Activated CD8-positive, alpha-beta memory T cell treated with anti-CD3 and anti-CD28 coated beads, Interleukin-2, amount 50 U/mL, for 4 hours (primary cell): ENCODE data around the gene ENAH.
"Not testable (repeated sequence)": the region's sequence is repeated elsewhere in the genome, so short reads cannot be mapped to it uniquely, and the experiment has no call there.

Experiments
- DNase-seq: peaks from one replicate; pipeline ENCODE4 v3.0.0-alpha.2; 2020

Gene ENAH

DNA sequence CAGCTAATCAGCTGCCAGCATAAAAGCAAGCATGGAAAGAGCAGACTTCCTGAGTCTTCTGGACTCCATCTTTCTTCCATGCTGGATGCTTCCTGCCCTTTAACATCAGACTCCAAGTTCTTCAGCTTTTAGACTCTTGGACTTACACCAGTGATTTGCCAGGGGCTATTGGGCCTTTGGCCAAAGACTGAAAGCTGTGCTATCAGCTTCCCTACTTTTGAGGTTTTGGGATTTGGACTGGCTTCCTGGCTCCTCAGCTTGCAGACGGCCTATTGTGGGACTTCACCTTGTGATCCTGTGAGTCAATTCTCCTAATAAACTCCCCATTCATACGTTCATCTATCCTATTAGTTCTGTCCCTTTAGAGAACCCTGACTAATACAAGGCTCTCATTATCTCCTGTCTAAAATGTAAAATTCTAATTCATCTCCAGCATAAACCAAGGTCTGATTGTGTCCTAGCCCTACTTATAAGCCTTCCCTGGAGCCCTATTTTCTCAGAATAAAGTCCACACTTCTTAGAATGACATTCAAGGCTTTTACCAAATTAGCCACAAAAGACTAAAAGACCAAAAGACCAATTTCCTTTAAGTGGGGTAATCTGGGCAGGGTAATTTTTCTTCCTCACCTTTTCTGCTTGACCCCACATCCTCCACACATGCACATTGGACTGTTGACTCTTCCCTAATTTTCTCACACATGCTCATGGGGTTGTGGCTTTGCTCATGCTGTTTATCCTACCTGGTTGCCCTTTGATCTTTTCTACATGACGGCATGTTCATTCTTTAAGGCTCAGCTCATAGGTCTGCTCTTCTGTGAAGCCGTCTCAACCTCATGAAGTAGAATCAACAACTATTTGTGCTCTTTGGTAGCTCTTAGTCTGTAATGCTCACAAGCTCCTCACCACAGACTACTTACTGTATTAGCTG is 18.1 kb upstream of the ENAH start:
- no peak for DNase-seq

DNA sequence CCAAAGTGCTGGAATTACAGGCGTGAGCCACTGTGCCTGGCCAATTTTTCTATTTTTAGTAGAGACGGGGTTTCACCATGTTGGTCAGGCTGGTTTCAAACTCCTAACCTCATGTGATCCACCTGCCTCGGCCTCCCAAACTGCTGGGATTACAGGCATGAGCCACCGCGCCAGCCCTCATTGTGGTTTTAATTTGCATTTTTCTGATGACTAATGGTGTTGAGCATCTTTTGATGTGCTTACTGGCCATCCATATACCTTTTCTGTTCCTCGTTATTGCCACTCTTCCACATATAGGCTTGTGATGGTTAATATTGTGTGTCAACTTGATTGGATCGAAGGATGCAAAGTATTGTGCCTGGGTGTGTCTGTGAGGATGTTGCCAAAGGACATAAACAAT is 17.4 kb upstream of the ENAH start:
- no peak for DNase-seq

DNA sequence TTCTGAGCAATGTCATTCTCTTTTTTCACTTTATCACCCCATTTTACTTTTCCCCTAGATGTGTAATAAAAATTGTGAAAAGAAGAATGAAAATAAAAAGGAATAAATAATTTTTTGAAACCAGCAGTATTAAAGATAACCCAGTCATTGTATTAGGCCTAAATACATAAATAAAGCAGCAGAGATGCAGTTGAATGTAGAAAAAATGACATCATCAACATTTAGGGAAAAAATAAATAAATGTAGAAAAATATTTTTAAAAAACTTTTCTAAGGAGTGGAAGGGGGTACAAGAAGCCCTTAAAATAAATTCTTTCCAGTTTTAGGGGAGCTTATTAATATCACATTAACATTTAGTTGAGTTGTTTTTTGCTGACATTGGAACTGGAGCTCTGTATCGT is 15.3 kb upstream of the ENAH start:
- DNase-seq: no peak

DNA sequence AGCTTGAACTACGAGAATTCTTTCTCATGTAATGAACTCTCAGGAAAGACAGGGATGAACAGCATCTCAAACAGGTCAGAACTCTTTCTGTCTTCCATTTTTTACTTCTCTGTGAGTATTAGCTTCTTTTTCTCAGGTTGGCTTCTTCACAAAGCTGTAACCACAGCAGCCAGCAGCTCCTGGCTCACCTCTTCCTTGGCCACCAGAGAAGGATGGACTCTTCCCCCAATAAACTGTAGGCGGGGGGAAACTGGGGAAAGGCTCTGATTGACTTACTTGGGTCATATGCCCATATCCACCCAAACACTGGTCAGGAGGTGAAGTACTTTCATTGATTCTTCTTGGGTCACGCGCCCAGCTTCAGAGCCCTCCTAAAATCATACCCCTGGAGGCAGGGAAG is 14.4 kb upstream of the ENAH start:
- DNase-seq: no peak

DNA sequence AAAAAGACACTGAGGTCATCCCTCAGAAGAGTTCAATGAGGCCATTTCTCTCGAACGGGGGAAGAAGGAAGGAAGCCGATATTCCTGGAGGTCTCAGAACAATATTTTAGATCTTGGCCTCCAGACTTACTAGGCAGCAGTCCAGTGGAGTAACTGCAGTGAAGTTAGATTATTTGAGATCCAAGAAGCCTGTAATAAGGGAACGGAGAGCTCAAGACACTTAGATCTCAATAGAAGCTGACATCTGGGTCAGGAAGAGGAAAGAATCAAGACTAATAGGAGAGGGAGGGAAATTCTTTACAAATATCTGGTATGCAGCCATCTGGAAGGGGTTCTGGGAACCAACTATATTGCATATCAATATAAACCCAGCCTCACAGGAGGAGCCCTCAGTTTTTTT is 13.6 kb upstream of the ENAH start:
- no peak for DNase-seq

DNA sequence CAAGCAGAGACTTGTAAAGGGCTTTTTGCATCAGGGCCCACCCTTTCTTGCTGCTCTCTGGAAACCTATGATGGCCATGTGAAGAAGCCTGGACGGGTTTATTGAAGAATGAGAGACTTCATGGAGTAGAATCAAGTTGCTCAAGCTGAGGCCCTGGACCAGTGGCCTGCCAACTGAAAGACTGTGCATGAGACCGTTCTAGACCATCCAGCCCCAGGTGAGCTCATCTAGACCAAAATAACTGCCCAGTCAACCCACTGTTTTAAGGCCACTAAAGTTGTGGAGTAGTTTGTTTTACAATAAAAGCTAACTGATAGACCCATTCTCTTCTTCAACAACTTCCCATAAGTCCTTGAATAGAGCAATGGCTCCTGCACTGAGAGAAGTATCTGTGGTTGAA is 11.8 kb upstream of the ENAH start:
- no peak for DNase-seq

DNA sequence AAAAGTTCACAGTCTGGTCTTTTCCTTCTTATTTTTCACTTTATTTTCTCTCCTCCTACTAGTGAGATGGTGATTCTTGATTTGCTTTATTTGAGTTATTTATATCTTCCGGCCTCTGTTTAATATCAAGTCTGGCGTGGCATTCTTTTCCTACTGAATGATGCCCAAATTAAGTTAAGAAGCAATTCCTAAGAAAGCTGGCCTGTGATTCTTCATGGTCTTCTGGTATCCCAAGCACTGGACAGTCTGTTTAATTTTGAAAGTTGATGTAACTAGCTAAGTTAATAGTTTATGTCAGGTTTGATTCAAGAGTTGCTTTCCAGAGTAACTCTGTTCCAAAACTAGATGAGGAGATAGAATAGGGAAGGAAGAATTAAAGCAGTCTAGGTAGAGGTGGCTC is 9.2 kb upstream of the ENAH start:
- DNase-seq: no peak

DNA sequence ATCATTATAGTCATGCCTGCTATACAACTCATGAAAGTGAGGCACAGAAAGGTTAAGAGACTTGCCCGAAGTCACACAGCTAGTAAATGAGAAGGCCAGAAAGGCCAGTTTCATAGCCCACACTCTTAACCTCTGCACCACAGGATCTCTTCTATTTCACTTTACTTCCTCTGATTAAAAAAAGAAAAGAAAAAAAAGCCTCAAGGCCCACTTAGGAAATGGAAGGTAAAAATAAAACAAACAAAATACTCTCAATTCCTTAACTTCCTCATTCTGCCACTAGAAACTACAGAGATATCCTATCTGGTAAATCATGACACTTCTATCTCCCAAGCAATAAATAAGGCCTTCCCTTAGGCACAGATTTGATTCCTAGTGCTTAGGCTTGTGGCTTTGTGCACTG is 7.6 kb upstream of the ENAH start:
- no peak for DNase-seq

DNA sequence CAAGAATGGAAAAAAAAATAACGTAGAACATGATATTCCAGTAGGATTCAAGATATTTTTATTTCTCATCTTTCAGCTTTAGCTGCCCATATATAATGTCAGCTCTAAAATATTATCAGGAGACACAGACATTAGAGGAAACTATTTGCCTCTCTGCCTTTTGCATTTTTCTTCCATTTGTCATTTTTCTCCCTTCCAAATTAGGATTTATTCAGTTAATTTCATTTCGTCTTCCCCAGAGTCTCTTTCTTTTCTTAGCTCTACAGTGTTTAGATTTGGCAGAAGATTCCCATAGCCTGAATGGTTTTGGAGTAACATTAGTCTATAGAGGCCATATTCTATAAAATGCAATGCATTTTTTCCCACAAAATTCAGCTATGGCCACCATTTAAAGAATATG is 5.1 kb upstream of the ENAH start:
- DNase-seq: no peak

DNA sequence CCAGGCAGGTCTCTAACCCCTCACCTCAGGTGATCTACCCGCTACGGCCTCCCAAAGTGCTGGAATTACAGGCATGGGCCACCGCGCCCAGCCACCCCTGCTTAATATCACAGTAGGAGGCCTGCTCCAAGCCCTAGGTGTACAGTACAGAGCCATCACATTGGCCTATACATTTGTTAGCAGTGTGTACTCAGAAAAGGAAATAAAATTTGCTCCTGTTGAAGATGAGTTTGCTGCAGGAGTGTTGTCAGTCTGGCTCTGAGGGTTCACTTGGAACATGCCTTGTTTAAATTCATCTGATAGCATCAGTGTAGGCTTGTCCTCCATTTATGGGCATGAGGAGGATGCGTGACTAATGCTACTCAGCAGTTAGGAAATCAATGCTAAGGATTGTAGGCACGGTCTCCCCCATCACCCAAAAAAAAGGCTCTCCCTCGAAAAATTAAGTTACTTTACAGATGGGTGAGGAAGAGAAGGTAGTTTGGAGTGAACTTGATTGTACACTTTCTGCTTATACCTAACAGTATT is 4.6 kb upstream of the ENAH start:
- DNase-seq: no peak

DNA sequence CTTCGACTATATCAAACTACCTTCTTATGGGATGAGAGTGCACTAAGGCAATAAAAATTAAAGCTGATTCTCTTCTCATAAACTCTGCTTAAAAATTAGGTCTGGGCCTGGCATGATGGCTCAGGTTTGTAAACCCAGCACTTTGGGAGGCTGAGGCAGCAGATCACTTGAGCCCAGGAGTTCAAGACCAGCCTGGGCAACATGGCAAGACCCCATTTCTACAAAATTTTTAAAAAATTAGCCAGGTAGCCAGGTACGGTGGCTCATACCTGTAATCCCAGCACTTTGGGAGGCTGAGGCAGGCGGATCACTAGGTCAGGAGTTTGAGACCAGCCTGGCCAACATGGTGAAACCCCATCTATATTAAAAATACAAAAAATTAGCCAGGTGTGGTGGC is 3.3 kb upstream of the ENAH start:
- not testable (repeated sequence) for DNase-seq

DNA sequence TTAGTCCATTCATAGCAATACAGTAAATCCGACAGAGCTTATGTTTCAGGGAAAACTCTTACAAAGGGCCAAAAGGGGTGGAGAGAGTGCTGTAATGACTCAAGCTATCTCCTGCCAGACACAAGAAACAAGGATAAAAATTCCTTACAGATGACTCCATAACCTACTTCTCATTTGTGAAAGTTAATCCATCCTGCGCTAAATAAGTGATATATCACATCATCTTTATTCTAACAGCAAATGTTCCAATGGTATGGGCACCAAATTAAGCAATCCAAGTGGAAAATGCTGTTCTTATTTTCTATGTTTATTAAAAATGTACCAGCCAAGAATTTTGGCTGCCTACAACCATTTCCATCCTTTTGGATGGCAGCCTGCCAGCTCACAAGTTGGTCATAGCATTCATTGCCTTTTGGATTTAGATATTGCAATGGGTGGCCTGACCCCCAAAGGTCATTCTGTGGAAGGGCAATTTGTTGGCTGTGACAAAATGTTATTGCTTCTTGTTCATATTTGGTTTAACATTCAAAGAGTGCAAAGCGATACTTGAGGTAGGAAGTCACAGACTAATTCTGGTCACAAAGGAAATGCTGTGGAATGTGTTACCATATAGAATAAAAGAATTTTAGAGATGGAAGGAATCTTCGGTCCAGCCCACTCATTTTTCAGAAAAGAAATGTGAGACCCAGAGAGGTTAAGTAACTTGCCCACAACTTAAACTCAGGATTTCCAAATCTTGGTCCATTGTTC is 2.8 kb upstream of the ENAH start:
- DNase-seq: no peak

DNA sequence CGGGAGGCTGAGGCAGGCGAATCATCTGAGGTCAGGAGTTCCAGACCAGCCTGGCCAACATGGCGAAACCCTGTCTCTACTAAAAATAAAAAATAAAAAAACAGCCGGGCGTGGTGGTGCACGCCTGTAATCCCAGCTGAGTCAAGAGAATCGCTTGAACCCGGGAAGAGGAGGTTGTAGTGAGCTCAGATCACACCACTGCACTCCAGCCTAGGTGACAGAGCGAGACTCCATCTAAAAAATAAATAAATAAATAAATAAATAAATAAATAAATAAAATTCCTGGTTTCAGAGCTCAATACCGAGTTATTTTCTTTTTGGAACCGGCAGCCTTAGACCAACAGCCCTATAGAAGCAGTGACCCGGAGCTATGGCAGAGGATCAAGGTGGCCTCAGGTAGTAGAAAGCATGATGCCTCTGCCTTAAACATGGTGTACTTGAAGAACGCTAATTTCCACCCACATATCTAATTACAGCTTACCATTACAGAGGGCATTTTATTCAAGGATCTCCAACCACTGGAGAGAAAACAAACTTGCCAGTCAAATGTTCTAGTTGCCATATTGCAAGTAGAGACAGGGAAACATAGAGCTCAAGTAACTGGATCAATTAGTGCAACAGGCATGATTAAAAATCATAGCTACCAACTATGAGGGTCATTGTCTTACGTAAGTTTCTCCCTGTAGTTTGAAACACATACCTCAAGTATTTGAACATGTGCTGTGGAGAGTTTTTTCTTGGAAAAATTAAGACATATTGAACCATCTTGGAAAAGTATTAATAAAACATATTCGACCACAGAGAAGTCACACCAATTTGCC is 2.0 kb upstream of the ENAH start:
- no peak for DNase-seq

DNA sequence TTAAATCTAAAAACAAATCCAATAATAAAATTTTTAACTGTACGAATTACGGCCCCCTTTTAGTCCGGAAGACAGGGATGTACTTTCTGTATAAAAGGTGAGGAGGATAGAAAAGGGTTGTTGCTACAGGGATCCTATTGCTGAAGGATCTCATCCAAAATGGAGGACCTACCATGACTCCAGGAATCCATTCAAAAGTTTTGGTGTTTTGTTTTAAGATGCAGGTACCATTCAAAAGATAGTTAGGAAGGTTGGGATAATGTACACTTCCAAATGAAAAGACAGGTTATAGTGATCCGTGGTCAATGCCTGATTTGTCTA is 1.3 kb upstream of the ENAH start:
- DNase-seq: no peak

DNA sequence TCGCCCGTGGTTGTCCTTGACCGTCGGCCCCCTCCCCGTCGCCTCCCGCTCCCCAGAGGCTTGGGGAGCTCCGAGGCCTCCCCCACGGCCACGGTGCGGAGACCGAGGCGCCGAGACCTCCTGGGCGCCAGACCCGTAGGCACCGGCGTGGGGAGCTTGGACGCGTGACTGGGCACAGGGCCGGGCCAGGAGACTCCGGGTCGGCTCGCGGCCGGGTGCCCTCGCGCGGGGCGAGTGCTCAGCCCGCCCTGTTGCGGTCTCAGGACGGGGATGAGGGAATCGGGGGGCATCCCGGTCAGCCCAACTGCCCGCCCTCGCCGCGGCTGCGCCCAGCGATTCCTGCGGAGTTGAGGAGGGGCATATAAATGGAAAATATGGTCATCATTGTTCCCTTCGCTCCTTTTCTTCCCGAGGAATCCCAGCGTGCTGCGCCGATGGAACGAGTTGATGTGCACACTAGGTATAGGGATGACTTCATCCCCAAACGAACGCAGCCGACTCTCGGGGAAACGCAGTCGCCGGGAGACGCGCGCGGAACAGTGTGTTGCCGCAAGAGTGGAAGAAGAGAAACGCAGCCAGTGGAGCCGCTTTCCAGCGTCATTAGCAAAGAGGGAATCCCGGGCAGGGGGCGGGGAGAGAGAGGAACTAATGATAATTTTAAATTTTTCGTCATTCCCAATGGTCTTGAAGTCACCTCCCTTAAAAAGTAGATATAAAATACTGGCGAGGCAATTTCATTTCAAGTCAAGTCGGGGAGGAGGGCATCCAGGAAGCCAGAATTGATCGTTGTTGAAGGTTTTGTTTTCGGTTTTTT is 747 bp upstream of the ENAH start:
- DNase-seq: peak; percentile 22

DNA sequence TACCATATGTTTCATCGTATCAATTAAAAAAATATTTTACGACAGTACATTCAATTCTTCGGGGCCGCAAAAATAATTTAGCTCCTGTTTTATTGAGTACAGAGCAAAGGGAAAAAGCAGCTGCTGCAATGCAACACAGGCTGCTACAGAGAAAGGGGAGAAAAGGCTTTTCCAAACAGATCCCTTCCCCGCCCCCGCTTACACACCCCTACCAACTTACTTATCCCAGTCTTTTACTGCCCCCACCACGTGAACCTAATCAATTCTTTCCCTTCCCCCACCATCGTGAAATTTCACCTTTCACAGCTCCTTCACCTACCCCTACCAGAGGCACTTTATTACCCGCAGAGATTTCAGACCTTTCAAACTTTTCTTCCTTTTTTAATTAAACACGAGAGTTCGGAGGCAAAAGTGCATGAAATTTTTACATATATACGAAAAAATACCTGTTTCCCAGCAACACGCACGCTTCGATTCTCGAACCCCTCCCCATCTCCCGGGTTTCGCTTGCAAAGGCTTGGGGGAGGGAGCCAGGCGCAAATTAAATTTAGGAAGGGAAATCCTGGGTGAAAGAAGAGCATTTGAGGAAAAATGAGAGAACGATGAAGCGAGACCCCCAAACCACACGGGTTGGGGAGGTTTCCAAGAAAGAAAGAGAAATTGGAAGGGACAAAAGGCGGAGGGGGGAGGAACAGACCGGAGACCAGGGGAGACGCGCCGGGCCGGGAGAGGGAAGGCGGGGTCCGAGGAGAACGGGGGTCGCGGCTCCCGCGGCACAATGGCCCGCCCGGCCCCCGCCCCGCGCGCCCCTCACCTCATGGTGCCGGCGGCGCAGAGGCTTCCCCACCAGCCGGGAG is 823 bp downstream of the ENAH start:
- DNase-seq: no peak

DNA sequence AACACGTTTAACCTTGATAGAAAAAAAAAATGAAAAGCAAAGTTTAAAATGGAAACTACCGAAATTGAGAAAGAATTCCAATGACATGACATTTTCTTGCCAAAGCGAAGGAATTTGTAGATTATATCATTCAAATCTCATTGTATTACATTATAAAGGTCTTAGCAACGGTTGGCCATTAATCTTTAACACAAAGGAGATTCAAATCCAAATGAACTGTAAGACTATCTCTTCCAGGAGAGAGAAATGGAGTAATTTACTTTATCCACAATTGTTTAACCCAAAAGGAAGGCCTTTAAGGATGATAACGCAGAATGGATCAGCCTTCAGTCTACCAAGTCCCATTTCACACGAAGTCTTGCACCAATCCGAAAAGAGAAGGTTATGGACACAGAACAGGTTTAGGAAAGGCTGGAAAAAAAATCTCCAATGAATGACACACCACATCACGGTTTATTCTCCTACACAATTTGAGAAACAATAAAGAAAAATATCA is 1.5 kb downstream of the ENAH start:
- no peak for DNase-seq

DNA sequence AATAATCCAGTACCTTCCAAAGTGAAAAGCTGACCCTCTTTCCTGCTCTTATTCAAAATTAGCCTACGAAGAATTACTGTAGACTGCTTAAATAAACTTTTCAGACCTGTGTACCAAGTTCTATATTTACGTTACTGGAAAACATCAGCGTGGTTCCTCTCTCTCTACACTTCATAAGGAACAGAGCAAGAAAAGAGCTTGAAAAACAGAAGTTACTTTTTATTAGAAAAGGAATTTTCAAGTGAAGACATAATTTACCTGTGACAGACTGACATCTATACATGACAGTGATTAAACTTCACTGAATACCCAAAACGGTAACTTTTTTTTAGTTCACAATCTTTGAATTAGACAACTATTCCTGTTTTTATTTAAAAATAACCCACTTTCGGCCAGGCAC is 2.7 kb downstream of the ENAH start:
- DNase-seq: no peak

DNA sequence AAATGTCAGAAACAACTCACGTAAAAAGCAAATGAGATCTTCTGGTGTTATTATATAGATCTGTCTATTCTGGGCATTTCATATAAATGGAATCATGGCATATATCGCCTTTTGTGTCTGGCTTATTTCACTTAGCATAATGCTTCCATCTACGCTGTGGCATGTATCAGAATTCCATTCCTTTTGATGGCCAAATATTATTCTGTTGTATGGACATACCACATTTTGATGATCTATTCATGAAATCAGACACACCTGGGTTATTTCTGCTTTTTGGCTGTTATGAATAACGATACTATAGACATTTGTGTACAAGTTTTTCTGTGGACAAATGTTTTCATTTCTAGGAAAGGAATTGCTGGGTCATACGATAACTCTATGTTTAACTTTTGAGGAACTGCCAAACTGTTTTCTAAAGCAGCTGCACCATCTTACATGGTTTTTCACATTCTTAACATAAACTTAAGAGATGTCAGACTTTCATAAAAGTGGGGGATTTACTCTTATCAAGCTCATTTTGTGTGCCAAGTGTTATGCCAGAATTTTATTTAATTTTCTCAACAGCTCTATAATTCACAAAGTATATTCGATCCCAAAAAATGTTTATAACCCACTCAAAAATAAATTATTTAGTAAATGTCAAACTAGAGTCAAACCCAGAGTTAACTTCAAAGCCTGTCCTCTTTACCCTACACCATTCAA is 7.6 kb downstream of the ENAH start:
- no peak for DNase-seq

DNA sequence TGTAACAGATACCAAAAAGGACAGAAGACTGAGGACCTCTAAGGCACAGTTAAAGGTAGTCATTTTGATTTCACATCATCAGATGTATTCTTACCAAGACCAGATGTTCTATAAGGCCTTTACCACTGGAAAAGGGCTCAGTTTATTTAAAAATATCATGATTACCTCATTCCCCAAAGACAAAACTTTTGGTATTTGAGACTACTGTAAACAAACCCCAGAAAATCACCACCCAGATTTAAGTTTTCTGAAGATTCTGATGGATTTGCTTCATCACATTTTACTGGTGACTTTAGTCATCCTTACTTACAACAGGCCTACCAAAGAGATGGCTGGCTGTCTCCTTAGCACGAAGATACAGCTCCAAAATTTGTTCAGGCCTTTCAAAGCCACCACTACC is 8.3 kb downstream of the ENAH start:
- DNase-seq: no peak

DNA sequence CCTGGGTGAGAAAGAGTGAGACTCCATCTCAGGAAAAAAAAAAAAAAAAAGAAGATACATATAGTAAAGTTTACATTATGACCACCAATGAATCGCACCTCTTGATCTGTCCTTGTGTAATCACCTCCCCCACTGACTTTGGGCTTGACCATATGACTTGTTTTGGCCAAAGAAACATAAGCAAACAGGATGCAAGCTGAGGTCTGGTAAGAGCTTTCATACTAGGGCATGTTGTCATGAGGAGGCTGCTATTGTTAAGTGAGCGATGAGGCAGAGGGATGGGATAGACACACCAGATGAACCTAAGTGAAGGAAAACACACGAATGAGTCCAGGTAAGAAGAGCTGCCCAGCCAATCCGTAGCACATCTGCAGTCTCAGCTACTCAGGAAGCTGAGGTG is 10.7 kb downstream of the ENAH start:
- DNase-seq: no peak
